SU-DHL-6 (cell line): Measurements from ENCODE around the gene WDR88.

Source experiments
- H2AFZ ChIP-seq: fragments of 200-600 bp; sonication (generic); 2 replicates; pipeline ENCODE4 v1.6.1; 2014; ENCODE audit warnings: low read depth, mild to moderate bottlenecking, moderate library complexity, mixed read lengths, antibody characterized with exemption, low read length; ENCODE audit not compliant: severe bottlenecking
- H3F3A ChIP-seq: fragments of 200-600 bp; shearing (Covaris generic); 2 replicates; pipeline ENCODE4 v1.6.0; 2016; ENCODE audit warnings: antibody characterized with exemption, mild to moderate bottlenecking; ENCODE audit not compliant: insufficient read depth
- H3K27ac ChIP-seq: fragments of 200-600 bp; sonication (generic); 2 replicates; pipeline ENCODE4 v1.5.1; 2016; ENCODE audit warnings: low read depth, mild to moderate bottlenecking, low read length, moderate library complexity, mixed read lengths
- H3K27me3 ChIP-seq: fragments of 200-600 bp; sonication (generic), shearing (Covaris generic); 2 replicates; pipeline ENCODE4 v1.6.0; 2014; ENCODE audit warnings: mild to moderate bottlenecking, low read length
- H3K36me3 ChIP-seq: fragments of 200-600 bp; sonication (generic); 2 replicates; pipeline ENCODE4 v1.6.1; 2014; ENCODE audit warnings: mild to moderate bottlenecking, low read length, mixed read lengths
- H3K4me2 ChIP-seq: fragments of 300-600, 200-600 bp; shearing (Covaris generic), sonication (generic); 2 replicates; pipeline ENCODE4 v1.6.0; 2014; ENCODE audit warnings: low read length, low read depth, mild to moderate bottlenecking; ENCODE audit not compliant: poor library complexity, severe bottlenecking
- H3K4me3 ChIP-seq: fragments of 200-600 bp; sonication (generic); 2 replicates; pipeline ENCODE4 v1.5.1; 2014; ENCODE audit warnings: antibody characterized with exemption, low read length, mild to moderate bottlenecking, mixed read lengths; ENCODE audit not compliant: insufficient read depth, poor library complexity, severe bottlenecking
- H3K79me2 ChIP-seq: fragments of 200-600 bp; sonication (generic); 2 replicates; pipeline ENCODE4 v1.6.1; 2014; ENCODE audit warnings: mild to moderate bottlenecking, low read length, moderate library complexity; ENCODE audit not compliant: insufficient read depth
- H3K9ac ChIP-seq: fragments of 200-600 bp; sonication (generic); 2 replicates; pipeline ENCODE4 v1.7.0; 2014; ENCODE audit warnings: mild to moderate bottlenecking, low read length
- H3K9me2 ChIP-seq: fragments of 200-600 bp; sonication (generic); replicated peaks from 2 replicates; pipeline ENCODE4 v1.6.1; 2014; ENCODE audit warnings: low read length; ENCODE audit not compliant: insufficient read depth
- H3K9me3 ChIP-seq: fragments of 200-600 bp; sonication (generic); 2 replicates; pipeline ENCODE4 v1.6.1; 2014; ENCODE audit warnings: low read length, mixed read lengths; ENCODE audit not compliant: insufficient read depth
- H4K20me1 ChIP-seq: fragments of 200-600 bp; sonication (generic); 2 replicates; pipeline ENCODE4 v1.6.1; 2014; ENCODE audit warnings: low read depth, mild to moderate bottlenecking, antibody characterized with exemption, low read length, moderate library complexity, mixed read lengths
- CTCF ChIP-seq: fragments of 200-600 bp; sonication (generic); IDR thresholded peaks from one replicate; pipeline ENCODE4 v1.5.1; 2017; ENCODE audit warnings: antibody characterized with exemption, mild to moderate bottlenecking, low read length, moderate library complexity; ENCODE audit not compliant: insufficient read depth, poor library complexity, severe bottlenecking
- EZH2phosphoT487 ChIP-seq: fragments of 200-600 bp; sonication (generic), shearing (Covaris generic); conservative IDR thresholded peaks from 2 replicates; pipeline ENCODE4 v1.6.1; 2018; ENCODE audit warnings: mild to moderate bottlenecking, antibody characterized with exemption, low read length, moderate library complexity, mixed read lengths

The WDR88 gene, protein sequence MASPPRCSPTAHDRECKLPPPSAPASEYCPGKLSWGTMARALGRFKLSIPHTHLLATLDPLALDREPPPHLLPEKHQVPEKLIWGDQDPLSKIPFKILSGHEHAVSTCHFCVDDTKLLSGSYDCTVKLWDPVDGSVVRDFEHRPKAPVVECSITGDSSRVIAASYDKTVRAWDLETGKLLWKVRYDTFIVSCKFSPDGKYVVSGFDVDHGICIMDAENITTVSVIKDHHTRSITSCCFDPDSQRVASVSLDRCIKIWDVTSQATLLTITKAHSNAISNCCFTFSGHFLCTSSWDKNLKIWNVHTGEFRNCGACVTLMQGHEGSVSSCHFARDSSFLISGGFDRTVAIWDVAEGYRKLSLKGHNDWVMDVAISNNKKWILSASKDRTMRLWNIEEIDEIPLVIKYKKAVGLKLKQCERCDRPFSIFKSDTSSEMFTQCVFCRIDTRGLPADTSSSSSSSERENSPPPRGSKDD

GRCh38 chr19:33132021-33132420, at the start of gene WDR88:
Gene WDR88, plus strand, starts transcription at chr19:33132114. Its CDS starts 56 bp downstream, at chr19:33132170.
- no peak within 1 kb of the TSS for H3K4me2 ChIP-seq
- H3K4me3 ChIP-seq, result no peak within 1 kb of the TSS
- H3K9ac ChIP-seq, result no peak within 1 kb of the TSS
- H3K9me2 ChIP-seq, result no peaks in the 10 kb centered on the region
- no peak within 1 kb of the TSS for H3K27ac ChIP-seq
- no peaks in the 10 kb centered on the region for H3K9me3 ChIP-seq
- no peaks in the 10 kb centered on the region for H3K27me3 ChIP-seq
- no peaks in the 10 kb centered on the region for H4K20me1 ChIP-seq
- H3K36me3 ChIP-seq, result no peaks in the 10 kb centered on the region
- TF ChIP-seq EZH2phosphoT487 (no peak), CTCF (no peak)
- H2AFZ ChIP-seq, result no peak within 1 kb of the TSS
- no peaks in the 10 kb centered on the region for H3K79me2 ChIP-seq
- H3F3A ChIP-seq, result no peaks in the 10 kb centered on the region

DNA sequence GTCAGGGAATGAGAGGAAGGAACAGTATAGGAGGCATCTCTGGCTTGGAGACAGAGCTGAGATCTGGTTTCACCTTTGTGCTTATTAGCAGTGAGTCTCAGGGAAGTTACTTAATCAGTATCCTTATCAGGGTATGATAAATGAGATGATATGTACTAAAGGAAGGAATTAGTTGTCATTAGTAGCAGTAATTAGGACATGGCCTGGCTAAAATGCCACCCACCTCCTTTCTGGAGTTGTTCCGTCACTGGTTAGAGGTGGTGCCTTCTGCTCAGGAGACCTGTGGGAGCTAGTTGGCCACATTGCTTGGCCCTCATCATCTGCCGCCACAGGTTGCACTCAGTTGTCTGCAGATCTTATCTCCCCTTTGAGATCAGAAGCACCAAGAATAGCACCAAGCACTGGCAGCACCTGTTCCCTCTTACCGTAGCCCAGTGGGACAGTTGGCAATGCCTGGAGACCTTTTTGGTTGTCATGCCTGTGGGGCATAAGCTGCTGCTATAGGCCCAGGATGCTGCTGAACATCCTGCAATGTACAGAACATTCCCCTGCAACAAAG, 46.3 kb upstream of the WDR88 start:
- Histone ChIP-seq H2AFZ (no peak overlapping the region), H3K27ac (no peak overlapping the region), H3F3A (no peaks in the 10 kb centered on the region), H3K4me2 (no peak overlapping the region), H3K9me2 (no peaks in the 10 kb centered on the region), H3K27me3 (no peaks in the 10 kb centered on the region), H3K4me3 (no peak overlapping the region), H3K36me3 (peaks cover 8% of the 10 kb centered on the region; the same call in 1 of the 2 replicates), H3K79me2 (peaks cover 19% of the 10 kb centered on the region), H3K9ac (no peak overlapping the region), H4K20me1 (no peaks in the 10 kb centered on the region), H3K9me3 (no peaks in the 10 kb centered on the region)
- TF ChIP-seq CTCF (no peak), EZH2phosphoT487 (no peak)

GRCh38 chr19:33086955-33087354, 45.0 kb upstream of the WDR88 start:
- H3K9ac ChIP-seq, result no peak overlapping the region
- no peak overlapping the region for H3K4me3 ChIP-seq
- H3F3A ChIP-seq, result no peaks in the 10 kb centered on the region
- H3K9me2 ChIP-seq, result no peaks in the 10 kb centered on the region
- H3K9me3 ChIP-seq, result no peaks in the 10 kb centered on the region
- peaks cover 10% of the 10 kb centered on the region for H3K79me2 ChIP-seq
- no peaks in the 10 kb centered on the region for H3K27me3 ChIP-seq
- TF ChIP-seq EZH2phosphoT487 (no peak), CTCF (no peak)
- H3K4me2 ChIP-seq, result no peak overlapping the region
- no peaks in the 10 kb centered on the region for H4K20me1 ChIP-seq
- H3K36me3 ChIP-seq, result peaks cover 8% of the 10 kb centered on the region; the same call in 1 of the 2 replicates
- no peak overlapping the region for H2AFZ ChIP-seq
- no peak overlapping the region for H3K27ac ChIP-seq
